MM.1S (cell line): ENCODE results near the gene IGSF9B.

ENCODE experiments used
- EZH2 ChIP-seq: fragments of 300-600 bp; sonication (generic); optimal IDR thresholded peaks from 2 replicates; pipeline ENCODE3; 2017; ENCODE audit warnings: low read depth, mild to moderate bottlenecking, antibody characterized with exemption, low read length, mixed read lengths
- TF ChIP-seq, protein P1 (sequence below): fragments of 300-600 bp; sonication (generic); IDR thresholded peaks from 2 replicates; pipeline ENCODE4 v1.5.1; 2016; ENCODE audit warnings: antibody characterized with exemption, low read length, mixed read lengths

DNA sequence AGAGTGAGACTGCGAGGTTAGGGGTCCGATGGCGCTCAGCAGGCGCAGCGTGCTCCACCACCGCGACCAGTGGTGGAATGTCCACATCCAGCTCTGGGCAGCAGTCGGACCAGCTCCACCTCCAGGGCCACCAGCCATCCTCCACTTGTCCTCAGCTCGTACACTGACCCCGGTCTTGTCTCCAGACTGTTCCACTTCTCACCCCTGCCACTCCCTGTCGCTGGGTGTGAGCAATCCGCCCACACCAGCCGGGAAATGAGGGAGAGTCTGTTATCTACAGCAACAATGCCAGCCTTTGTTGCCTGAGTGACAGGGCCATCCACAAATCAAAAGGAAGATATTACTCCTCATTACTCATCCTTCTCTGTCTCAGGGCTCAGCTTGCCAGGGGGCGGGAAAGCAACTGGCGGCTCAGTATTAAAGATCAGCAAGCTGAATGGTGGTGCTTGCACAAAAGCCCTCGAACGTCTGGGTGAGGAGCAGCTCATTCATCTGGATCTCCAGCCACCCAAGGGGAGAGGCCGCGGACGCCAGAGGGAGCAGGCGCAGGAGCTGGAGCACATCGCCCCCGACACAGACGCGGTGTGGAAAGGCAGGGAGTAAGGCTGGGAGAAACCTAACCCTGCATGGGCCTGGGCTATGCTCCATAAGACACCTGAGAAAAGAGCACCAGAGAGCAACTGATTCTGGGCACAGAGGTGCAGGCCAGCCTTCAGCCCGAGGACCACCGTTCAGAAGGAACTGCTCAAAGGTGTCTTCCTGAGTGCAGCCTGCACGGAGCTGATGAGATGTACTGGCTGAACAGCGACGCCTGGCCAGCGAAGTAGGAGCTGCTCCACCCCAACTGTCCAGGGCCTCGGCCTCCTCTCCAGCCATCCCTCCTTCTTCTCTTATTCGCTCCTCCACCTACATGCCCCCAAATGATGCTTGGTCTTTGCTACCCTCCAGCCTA, 21.9 kb downstream of the IGSF9B start:
- TF ChIP-seq, protein P1, sequence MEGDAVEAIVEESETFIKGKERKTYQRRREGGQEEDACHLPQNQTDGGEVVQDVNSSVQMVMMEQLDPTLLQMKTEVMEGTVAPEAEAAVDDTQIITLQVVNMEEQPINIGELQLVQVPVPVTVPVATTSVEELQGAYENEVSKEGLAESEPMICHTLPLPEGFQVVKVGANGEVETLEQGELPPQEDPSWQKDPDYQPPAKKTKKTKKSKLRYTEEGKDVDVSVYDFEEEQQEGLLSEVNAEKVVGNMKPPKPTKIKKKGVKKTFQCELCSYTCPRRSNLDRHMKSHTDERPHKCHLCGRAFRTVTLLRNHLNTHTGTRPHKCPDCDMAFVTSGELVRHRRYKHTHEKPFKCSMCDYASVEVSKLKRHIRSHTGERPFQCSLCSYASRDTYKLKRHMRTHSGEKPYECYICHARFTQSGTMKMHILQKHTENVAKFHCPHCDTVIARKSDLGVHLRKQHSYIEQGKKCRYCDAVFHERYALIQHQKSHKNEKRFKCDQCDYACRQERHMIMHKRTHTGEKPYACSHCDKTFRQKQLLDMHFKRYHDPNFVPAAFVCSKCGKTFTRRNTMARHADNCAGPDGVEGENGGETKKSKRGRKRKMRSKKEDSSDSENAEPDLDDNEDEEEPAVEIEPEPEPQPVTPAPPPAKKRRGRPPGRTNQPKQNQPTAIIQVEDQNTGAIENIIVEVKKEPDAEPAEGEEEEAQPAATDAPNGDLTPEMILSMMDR = no peak
- no peak for TF ChIP-seq EZH2
